Thoracic aorta (tissue), 2 donors: ENCODE measurements around the gene INPP5A. TPM values are rescaled to one million over a fixed set of nuclear protein-coding genes. Genes with fewer than 3 reads are reported as not detected.
"Not testable (repeated sequence)": the region's sequence is repeated elsewhere in the genome, so short reads cannot be mapped to it uniquely, and the experiment has no call there.

Source experiments
- ATAC-seq: fragments of 150-250 bp; one replicate; pipeline ENCODE4 v1.8.0; 2017; ENCODE audit warnings: low read depth; ENCODE audit not compliant: insufficient number of reproducible peaks, low FRiP score
- DNase-seq: peaks from one replicate; pipeline ENCODE4 v3.0.0-alpha.2; 2020; ENCODE audit warnings: low spot score
- H3K27ac ChIP-seq, 2 donors: fragments of 200-600 bp; sonication (generic); 1 replicate in 1 of 2; 2 replicates in 1 of 2; pipeline ENCODE4 v1.5.1; 2016; ENCODE audit warnings: mild to moderate bottlenecking in 2 of 2, moderate library complexity in 2 of 2
- H3K27me3 ChIP-seq: fragments of 200-600 bp; sonication (generic); replicated peaks from 2 replicates; pipeline ENCODE4 v1.6.0; 2016; ENCODE audit warnings: mild to moderate bottlenecking; ENCODE audit not compliant: insufficient read depth
- H3K36me3 ChIP-seq: fragments of 200-600 bp; sonication (generic); one replicate; pipeline ENCODE4 v1.5.1; 2016
- H3K4me1 ChIP-seq, 2 donors: fragments of 200-600 bp; sonication (generic); 1 replicate in 1 of 2; 2 replicates in 1 of 2; pipeline versions ENCODE4 v1.5.1 to v1.6.0; 2016; ENCODE audit warnings: low read depth in 2 of 2, mild to moderate bottlenecking in 1 of 2; ENCODE audit not compliant: control insufficient read depth in 1 of 2
- H3K4me3 ChIP-seq: fragments of 200-600 bp; sonication (generic); 2 replicates; pipeline ENCODE4 v1.5.1; 2016; ENCODE audit warnings: mild to moderate bottlenecking
- H3K9me3 ChIP-seq: fragments of 200-600 bp; sonication (generic); 2 replicates; pipeline ENCODE4 v1.5.1; 2016
- total RNA-seq, 2 donors: library from RNA; depleted of rRNA; stranded (reverse); fragments of >200 nt; gene quantifications; one replicate each; pipeline versions ENCODE4 v1.1.0 to v1.2.3, GENCODE V29; 2016
- TF ChIP-seq, protein P1 (sequence below): fragments of 200-600 bp; sonication (generic); IDR thresholded peaks from one replicate; pipeline ENCODE4 v1.5.1; 2019; ENCODE audit warnings: antibody characterized with exemption

INPP5A gene
- total RNA-seq, 2 donors from 2014 or later, result 120 to 142 TPM

DNA sequence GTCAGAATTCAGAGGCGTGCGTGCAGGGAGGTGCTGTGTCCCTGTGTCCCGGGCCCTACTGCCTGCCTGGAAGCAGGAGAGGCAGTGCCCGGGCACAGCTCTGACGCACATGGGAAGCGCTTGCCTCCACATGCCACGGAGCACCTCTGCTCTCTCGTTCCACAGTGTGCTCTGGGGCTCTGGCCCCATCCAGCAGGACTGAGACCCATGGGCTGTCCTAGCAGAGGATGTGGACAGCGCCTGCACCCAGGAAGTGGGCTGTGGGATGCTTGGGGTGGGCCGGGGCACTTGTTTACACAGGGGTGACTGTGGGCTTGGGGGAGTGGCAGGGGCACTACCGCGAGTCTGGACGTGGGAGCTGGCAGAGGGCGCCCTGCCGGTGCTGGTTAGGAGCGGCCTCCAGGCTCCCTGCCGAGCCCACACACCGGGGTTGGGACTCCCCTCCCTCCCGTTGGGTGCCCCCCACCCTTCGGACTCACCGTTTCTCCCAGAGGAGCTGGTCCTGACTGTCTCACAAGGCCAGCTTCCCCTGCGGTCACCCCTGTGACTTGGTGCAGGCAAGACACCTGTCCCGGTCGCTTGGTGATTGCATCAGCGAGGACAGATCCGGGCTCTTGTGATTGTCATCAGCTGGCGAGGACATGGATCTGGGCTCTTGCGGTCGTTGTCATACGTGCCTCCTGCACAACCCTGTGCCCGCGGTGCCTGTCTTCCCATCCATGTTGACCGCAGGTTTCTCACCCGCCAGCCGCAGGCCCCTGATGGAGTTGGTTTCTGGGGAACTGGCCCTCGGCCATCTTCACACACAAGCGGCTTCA lies 165.2 kb downstream of the INPP5A start:
- Histone ChIP-seq H3K4me1 (peaks cover 0 to 16% of the 10 kb centered on the region in 2 donors), H3K4me3 (no peak overlapping the region), H3K36me3 (peaks cover 15% of the 10 kb centered on the region), H3K9me3 (peaks cover 11% of the 10 kb centered on the region), H3K27me3 (no peaks in the 10 kb centered on the region), H3K27ac (no peak overlapping the region)
- TF ChIP-seq, protein P1, sequence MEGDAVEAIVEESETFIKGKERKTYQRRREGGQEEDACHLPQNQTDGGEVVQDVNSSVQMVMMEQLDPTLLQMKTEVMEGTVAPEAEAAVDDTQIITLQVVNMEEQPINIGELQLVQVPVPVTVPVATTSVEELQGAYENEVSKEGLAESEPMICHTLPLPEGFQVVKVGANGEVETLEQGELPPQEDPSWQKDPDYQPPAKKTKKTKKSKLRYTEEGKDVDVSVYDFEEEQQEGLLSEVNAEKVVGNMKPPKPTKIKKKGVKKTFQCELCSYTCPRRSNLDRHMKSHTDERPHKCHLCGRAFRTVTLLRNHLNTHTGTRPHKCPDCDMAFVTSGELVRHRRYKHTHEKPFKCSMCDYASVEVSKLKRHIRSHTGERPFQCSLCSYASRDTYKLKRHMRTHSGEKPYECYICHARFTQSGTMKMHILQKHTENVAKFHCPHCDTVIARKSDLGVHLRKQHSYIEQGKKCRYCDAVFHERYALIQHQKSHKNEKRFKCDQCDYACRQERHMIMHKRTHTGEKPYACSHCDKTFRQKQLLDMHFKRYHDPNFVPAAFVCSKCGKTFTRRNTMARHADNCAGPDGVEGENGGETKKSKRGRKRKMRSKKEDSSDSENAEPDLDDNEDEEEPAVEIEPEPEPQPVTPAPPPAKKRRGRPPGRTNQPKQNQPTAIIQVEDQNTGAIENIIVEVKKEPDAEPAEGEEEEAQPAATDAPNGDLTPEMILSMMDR, result no peak
- ATAC-seq (no peak), DNase-seq (no peak)

DNA sequence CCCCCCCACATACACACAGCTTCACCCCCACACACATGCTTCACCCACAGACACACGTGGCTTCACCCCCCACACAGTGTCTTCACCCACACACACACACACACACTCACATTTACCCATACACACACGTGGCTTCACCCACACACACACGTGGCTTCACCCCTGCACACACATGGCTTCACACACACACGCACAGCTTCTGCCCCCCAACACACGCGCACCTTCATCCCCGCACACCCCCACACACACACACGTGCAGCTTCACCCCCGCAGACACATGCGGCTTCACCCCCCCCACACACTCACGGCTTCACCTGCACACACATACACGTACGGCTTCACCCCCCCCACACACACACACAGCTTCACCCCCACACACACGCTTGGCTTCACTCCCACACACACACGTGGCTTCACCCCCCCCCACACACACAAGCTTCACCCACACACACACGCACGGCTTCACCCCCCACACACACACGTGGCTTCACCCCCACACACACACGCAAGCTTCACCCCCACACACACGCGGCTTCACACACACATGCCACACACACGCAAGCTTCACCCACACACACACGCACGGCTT lies 165.9 kb downstream of the INPP5A start:
- Histone ChIP-seq H3K27me3 (no peaks in the 10 kb centered on the region), H3K27ac (no peak overlapping the region), H3K4me1 (peaks cover 0 to 16% of the 10 kb centered on the region in 2 donors), H3K9me3 (peaks cover 11% of the 10 kb centered on the region), H3K36me3 (peaks cover 15% of the 10 kb centered on the region), H3K4me3 (no peak overlapping the region)
- no peak for ATAC-seq
- TF ChIP-seq, protein P1, result no peak
- no peak for DNase-seq

DNA sequence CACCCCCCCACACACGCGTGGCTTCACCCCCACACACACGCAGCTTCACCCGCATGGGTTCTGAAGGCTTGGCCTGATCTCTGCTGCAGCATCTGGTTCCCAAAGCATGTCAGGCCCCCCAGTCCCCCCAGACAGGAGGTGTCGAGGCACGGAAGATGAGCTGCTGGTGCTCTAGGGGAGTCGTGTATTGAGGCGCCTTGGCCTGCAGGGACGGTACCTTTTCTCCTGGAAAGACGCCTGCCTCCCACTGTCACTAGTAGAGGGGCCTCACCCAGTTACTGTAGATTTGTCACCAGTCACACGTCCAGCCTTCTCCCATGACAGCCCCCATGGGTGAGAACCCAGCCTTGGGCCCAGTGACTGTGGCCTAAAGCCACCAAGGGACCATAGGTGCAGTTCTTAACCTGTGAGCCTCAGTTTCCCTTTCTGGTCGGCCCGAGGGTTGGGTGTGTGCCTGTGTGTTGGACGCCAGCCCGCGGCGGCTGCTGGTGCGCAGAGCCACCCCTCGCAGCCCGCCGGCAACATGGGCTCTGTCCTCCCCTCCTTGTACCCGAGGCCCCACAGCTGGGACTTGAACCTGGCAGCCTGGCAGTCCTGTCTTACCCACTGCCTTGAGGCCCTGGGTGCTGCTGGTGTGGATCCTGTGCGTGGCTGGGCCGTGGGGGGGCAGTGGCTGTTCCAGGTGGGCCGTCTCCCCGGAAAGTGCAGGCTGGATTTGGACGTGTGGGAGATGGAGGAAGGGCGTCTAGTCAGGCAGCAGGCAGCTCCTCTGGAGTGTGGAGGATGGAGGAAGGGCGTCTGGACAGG lies 166.6 kb downstream of the INPP5A start:
- DNase-seq (no peak), ATAC-seq (no peak)
- Histone ChIP-seq H3K4me1 (peaks cover 0 to 16% of the 10 kb centered on the region in 2 donors), H3K4me3 (no peak overlapping the region), H3K27ac (no peak overlapping the region), H3K9me3 (peaks cover 11% of the 10 kb centered on the region), H3K27me3 (no peaks in the 10 kb centered on the region), H3K36me3 (peaks cover 15% of the 10 kb centered on the region)
- TF ChIP-seq, protein P1, result no peak

DNA sequence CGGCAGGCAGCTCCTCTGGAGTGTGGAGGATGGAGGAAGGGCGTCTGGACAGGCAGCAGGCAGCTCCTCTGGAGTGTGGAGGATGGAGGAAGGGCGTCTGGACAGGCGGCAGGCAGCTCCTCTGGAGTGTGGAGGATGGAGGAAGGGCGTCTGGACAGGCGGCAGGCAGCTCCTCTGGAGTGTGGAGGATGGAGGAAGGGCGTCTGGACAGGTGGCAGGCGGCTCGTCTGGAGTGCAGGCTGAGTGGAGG lies 167.2 kb downstream of the INPP5A start:
- not testable (repeated sequence) for H3K4me3 ChIP-seq, DNase-seq, H3K27ac ChIP-seq, ATAC-seq, H3K27me3 ChIP-seq
- Histone ChIP-seq H3K4me1 (peaks cover 0 to 12% of the 10 kb centered on the region in 2 donors), H3K9me3 (peaks cover 11% of the 10 kb centered on the region), H3K36me3 (peaks cover 15% of the 10 kb centered on the region)

DNA sequence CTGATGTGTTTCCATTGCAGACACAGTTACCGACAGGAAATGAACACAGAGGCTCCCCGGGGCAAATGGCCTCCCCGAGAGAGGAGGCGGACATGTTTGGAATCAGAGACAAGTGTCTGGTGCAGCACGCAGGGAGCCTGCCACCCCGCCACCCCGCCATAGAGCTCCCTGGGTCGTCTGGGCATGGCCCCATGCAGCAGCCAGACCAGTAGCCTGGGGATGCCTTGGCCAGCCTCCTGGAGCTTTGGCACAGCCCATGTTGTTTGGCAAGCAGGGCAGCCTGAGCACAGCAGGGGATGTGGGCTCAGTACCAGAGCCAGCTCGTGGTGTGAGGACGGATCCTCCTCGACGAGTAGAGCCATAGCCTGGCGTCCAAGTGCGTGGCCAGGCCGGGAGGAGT lies 167.6 kb downstream of the INPP5A start:
- no peak overlapping the region for H3K4me3 ChIP-seq
- H3K4me1 ChIP-seq, result peaks cover 0 to 7% of the 10 kb centered on the region in 2 donors
- no peaks in the 10 kb centered on the region for H3K27me3 ChIP-seq
- peaks cover 11% of the 10 kb centered on the region for H3K9me3 ChIP-seq
- ATAC-seq, result no peak
- no peak overlapping the region for H3K27ac ChIP-seq
- no peak for DNase-seq
- H3K36me3 ChIP-seq, result peaks cover 15% of the 10 kb centered on the region
- TF ChIP-seq, protein P1, result no peak
